GM12872 (cell line): ENCODE data around the gene CTU1.

ENCODE experiments used
- CTCF ChIP-seq: IDR thresholded peaks from 3 replicates; pipeline ENCODE4 v1.5.1; 2011; ENCODE audit warnings: low read depth, mild to moderate bottlenecking, low read length, moderate library complexity; ENCODE audit not compliant: insufficient read depth

The CTU1 gene

GRCh38 chr19:51060336-51060735, 47.9 kb downstream of the CTU1 start:
- no peak for TF ChIP-seq CTCF

- TF ChIP-seq CTCF: no peak
Observed at GRCh38 chr19:51059715-51060114, 48.5 kb downstream of the CTU1 start.

- TF ChIP-seq CTCF: no peak
Observed at GRCh38 chr19:51055866-51056265, 52.3 kb downstream of the CTU1 start.
